Fibroblast of mammary gland (primary cell): Measurements from ENCODE around the gene SIRT1.

Source experiments
- DNase-seq: peaks from one replicate; pipeline ENCODE4 v3.0.0-alpha.2; 2010; ENCODE audit warnings: low read depth
- H3K4me3 ChIP-seq: 2 replicates; pipeline ENCODE4 v1.5.1; 2011; ENCODE audit warnings: low read depth, mild to moderate bottlenecking, low read length, moderate library complexity; ENCODE audit not compliant: control insufficient read depth
- TF ChIP-seq, protein P1 (sequence below): conservative IDR thresholded peaks from 2 replicates; pipeline ENCODE4 v1.5.1; 2011; ENCODE audit warnings: low read depth, low read length, inconsistent platforms; ENCODE audit not compliant: control insufficient read depth, insufficient read depth

The SIRT1 gene

DNA sequence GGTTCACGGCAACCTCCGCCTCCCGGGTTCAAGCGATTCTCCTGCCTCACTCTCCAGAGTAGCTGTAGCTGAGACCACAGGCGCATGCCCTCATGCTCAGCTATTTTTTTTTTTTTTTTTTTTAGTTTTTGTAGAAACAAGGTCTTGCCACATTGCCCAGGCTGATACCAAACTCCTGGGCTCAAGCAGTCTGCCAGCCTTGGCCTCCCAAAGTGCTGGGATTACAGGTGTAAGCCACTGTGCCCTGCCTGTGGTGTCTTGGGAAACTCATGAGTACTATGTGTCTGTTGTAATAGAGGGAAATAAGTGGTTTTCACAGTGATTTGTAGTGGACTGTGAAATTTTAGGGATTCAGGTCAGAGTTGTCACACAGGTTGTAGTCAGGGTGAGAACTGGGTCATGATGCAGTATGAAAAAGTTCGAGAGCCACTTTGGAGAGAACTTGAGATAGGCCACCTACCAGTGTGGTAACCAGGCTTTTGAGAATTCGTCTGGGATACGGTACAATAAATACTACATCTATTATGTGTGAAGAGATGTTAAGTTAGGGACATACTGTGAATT is 30.4 kb downstream of the SIRT1 start:
- no peak for DNase-seq
- TF ChIP-seq, protein P1, sequence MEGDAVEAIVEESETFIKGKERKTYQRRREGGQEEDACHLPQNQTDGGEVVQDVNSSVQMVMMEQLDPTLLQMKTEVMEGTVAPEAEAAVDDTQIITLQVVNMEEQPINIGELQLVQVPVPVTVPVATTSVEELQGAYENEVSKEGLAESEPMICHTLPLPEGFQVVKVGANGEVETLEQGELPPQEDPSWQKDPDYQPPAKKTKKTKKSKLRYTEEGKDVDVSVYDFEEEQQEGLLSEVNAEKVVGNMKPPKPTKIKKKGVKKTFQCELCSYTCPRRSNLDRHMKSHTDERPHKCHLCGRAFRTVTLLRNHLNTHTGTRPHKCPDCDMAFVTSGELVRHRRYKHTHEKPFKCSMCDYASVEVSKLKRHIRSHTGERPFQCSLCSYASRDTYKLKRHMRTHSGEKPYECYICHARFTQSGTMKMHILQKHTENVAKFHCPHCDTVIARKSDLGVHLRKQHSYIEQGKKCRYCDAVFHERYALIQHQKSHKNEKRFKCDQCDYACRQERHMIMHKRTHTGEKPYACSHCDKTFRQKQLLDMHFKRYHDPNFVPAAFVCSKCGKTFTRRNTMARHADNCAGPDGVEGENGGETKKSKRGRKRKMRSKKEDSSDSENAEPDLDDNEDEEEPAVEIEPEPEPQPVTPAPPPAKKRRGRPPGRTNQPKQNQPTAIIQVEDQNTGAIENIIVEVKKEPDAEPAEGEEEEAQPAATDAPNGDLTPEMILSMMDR: no peak
- H3K4me3 ChIP-seq: no peak overlapping the region

DNA sequence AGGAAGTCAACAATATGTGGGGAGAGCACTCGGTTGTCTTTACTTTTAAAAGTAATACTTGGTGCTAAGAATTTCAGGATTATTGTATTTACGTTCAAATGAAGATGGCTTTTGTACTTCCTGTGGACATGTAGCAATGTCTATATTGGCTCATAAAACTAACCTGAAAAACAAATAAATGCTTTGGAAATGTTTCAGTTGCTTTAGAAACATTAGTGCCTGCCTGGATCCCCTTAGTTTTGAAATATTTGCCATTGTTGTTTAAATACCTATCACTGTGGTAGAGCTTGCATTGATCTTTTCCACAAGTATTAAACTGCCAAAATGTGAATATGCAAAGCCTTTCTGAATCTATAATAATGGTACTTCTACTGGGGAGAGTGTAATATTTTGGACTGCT is 32.7 kb downstream of the SIRT1 start:
- TF ChIP-seq, protein P1: no peak
- DNase-seq: no peak
- H3K4me3 ChIP-seq: no peak overlapping the region

DNA sequence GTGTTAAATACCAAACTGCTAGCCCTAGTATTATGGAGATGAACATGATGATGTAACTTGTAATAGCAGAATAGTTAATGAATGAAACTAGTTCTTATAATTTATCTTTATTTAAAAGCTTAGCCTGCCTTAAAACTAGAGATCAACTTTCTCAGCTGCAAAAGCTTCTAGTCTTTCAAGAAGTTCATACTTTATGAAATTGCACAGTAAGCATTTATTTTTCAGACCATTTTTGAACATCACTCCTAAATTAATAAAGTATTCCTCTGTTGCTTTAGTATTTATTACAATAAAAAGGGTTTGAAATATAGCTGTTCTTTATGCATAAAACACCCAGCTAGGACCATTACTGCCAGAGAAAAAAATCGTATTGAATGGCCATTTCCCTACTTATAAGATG is 33.2 kb downstream of the SIRT1 start:
- H3K4me3 ChIP-seq: no peak overlapping the region
- DNase-seq: no peak
- TF ChIP-seq, protein P1: no peak

DNA sequence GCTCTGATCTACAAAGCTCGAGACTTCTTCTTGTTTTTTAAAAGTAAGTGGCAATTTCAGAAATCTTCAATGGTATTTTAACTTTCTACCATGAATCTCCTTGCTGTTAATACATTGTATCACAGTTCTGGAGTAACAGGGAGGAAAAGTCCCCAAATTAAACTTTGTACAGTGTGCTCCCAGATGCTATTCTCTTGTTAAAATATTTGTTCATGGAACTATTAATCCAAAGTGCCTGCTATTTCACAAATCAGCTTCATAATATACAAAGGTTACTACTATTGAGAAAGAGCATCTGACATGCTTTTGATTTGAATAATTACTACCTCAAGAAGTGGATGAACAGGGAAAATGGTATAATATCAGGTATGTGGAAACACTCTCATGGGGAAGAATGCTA is 36.6 kb downstream of the SIRT1 start:
- DNase-seq: no peak
- TF ChIP-seq, protein P1: no peak
- H3K4me3 ChIP-seq: no peak overlapping the region

DNA sequence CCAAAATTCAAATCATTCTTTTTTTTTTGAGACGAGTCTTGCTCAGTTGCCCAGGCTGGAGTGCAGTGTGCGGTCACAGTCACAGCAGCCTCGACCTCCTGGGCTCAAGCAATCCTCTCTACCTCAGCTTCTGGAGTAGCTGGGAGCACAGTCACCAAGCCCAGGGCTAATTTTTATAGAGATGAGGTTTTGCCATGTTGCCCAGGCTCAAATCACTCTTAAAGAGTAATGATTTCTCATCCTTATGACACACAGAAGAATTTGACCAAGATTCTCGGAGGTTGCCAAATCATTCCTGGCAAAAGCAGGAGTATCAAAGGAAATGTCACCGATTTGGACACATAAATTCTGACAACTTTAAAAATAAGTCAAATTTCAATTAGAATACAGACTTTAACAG is 39.1 kb downstream of the SIRT1 start:
- TF ChIP-seq, protein P1: no peak
- H3K4me3 ChIP-seq: no peak overlapping the region
- peak; percentile 56 for DNase-seq

DNA sequence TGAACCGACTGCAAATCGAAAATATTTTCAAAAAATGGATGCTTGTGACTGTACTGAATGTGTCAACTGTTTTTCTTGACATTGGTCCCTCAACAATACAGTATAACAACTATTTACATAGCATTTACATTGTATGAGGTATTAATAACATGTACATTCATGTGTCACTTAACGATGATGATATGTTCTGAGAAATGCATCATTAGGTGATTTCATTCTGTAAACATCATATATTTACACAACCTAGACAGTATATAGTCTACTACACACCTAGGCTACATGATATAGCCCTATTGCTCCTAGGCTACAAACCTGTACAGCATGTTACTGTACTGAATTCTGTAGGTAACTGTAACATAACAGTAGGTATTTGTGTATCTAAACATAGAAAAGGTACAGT is 39.7 kb downstream of the SIRT1 start:
- no peak for DNase-seq
- TF ChIP-seq, protein P1: no peak
- H3K4me3 ChIP-seq: no peak overlapping the region
